GM19023 (cell line): ENCODE results near the gene TSBP1.
"Not testable (repeated sequence)": the region's sequence is repeated elsewhere in the genome, so short reads cannot be mapped to it uniquely, and the experiment has no call there.

ENCODE experiments used
- ATAC-seq: cut with Tn5 transposase; IDR thresholded peaks from one replicate; pipeline ENCODE4 v1.9.1; 2021; ENCODE audit warnings: mild to moderate bottlenecking, moderate library complexity; ENCODE audit not compliant: unreplicated experiment

Gene TSBP1

DNA sequence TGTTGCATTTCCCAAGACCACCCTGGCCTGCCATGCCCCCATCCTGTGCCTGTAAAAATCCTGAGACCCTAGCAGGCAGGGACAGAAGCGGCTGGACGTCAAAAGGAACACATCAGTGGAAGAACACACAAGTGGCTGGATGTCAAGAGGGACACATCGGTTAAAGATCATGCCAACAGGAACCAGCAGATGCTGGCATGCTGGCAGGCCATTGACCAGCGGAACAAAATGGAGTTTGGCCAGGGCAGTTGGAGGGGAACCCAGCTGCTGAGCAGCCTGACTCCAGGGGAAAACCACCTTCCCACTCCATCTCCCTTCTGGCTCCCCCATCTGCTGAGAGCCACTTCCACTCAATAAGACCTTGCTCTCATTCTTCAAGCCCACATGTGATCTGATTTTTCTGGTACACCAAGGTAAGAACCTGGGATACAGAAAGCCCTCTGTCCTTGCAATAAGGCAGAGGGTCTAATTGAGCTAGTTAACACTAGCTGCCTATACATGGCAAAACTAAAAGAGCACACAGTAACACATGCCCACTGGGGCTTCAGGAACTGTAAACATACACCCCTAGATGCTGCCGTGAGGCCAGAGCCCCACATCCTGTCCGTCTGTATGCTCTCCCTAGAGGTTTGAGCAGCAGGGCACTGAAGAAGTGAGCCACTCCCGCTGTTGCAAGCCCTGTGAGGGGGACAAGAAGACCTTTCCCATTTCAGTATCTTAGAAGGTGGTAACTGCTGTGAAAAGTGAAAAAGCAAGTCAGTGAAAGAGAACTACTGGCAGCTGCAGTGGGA, 4.2 kb upstream of the TSBP1 start:
- ATAC-seq = no peak

DNA sequence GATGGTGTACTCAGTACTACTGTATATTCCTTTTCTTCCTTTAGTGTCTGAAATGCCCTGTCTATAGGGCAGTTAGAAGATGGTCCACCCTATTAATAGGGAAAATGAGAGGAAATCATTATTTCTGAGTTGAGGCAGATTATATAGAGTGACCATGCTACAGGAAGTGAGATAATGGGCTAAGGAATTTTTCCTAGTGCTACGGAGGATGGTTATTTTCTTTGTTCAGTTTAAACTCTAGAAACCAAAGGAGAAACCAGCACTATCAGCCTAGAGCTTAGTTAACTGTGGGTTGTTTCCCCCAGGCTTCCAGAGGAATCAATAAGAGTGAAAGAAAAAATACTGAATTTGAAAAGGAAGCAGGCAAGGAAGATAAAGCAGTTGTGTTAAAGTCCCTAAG, 474 bp downstream of the TSBP1 start:
- no peak for ATAC-seq

DNA sequence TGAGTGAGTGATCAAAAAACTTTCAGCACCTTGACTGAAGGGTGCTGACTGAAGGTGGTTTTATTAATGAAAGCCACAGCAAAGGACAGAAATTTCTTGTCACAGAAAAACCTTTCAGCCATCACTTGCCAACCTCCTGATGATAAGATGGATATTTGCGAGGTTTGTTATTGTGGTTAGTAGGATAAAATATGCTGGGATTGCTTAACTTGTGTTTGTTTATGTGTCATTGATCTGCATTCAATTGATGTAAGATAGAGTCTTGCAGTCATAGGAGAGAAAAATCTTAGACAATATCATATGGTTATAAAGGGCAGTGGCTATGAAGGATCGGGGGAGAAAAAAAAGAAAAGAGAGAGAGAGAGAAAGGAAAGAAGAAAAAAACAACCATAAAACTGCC, 1.2 kb downstream of the TSBP1 start:
- no peak for ATAC-seq

DNA sequence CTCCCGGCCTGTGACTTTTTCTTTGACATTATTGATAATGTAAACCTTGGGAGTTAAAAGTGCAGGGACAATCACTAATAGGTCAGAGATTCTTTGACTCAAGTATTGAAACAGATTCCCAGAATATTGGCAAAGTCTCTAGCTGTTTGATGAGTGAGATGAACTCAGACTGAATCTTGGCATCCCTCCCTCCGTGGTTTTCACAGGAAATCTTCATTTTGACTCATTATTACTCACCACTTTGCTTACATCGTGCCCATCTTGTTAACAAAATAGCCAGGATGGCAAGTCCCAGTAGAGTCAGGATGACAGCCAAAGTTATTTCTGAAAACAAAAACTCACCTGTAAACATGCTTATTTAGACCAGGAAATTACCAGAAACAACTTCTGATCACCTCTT, 2.0 kb downstream of the TSBP1 start:
- ATAC-seq = no peak

DNA sequence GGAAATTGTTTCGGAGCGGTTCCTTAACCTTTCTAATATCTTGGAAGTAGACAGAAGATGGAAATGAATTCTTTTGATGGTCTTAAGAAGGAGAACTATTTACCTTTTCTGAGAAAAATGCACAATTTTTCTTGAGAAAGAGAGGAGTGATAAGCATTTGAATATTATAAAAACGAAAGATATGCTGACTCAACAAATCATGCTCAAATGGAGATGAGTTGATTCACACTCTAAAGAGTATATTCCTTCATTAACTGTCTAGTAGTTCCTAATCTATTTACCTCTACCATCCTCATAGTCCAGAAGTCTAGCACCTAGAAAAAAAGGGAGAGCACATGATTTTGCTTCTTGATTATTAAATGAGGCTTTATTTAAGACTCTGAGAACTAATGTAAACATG, 4.1 kb downstream of the TSBP1 start:
- ATAC-seq = no peak

DNA sequence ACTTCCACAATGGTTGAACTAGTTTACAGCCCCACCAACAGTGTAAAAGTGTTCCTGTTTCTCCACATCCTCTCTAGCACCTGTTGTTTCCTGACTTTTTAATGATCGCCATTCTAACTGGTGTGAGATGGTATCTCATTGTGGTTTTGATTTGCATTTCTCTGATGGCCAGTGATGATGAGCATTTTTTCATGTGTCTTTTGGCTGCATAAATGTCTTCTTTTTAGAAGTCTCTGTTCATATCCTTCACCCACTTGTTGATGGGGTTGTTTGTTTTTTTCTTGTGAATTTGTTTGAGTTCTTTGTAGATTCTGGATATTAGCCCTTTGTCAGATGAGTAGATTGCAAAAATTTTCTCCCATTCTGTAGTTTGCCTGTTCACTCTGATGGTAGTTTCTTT, 12.5 kb downstream of the TSBP1 start:
- not testable (repeated sequence) for ATAC-seq

DNA sequence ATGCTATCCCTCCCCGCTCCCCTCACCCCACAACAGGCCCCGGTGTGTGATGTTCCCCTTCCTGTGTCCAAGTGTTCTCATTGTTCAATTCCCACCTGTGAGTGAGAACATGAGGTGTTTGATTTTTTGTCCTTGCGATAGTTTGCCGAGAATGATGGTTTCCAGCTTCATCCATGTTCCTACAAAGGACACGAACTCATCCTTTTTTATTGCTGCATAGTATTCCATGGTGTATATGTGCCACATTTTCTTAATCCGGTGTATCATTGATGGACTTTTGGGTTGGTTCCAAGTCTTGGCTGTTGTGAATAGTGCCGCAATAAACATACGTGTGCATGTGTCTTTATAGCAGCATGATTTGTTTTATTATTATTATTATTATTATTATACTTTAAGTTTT, 13.2 kb downstream of the TSBP1 start:
- ATAC-seq = not testable (repeated sequence)

DNA sequence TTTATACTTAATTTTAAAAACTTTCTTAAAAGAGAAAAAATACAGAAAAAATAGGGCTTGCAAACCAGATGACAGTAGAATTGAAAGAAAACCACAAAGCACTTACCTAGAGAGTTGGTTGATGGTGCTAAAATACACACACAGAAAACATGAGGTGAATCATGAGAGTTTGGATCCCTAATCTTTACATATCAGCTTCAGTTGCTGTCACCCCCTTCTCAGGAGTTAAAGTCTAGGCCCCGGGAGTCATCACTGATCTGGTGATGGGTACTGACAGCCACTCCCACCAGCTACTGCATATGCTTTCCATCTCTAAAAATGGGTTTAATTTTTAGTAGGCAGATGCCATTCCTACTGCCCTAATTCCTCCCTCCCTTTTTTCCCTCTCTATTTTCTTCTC, 16.7 kb downstream of the TSBP1 start:
- ATAC-seq = no peak

DNA sequence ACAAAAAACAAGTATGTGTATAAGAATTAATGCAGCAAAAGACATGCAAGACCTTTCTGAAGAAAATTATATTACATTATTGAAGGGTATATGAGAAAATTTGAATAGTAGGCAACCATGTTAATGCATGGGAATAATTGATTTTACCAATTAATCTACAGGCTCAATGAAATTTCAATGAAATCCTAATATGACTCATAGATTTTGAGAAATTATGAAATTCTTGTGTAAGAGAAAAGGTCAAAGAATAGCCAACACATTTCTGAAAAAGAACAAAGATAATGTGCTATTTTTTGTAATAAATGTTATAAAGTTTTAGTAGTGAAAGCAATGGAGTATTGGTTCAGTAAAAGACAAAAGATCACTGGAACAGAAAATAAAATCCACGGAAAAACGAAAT, 18.4 kb downstream of the TSBP1 start:
- no peak for ATAC-seq

DNA sequence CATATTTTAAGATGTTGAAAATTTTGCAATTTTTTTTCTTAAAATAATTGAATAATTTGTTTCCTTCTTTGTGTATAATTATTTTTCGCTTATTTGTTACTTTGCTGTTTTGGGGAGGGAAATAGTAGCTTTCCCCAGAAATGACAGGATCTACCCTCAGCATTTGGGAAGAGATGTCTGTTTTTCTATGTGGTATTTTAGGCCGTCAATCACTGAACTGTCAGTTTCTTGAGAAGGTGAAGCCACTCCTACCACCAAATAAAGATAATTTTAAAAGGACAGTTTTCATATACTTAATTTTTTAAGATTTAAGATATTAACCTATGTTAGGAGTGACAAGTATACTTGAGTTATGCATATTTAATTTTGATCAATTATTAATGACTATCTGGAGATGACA, 31.5 kb downstream of the TSBP1 start:
- no peak for ATAC-seq

DNA sequence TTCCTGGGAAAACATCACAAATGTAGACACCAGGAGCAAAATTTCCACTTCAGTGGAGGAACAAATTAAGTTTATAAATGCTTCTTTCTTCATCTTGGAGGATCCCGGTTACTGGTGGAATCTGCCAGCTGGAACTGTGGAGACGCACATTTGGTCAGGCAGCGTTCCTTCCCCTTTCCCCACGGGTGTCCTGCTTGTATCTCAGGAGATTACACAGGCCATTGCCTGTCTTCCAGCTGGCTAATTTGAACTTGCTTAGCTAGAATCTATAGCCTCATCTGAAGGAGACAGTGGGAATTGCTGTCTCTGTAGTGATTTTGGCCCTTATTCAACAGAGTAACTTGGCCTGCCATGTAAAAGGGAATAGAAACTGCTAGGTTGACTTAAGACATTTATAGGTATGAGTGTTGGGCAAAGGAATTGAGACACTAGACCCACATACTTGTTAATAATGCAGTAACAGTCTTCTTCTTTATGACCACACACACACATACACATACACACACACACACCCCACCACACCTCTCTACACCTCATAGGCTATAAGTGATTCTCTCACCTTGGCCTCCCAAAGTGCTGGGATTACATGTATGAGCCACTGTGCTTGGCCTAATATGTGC, 34.4 kb downstream of the TSBP1 start:
- no peak for ATAC-seq

DNA sequence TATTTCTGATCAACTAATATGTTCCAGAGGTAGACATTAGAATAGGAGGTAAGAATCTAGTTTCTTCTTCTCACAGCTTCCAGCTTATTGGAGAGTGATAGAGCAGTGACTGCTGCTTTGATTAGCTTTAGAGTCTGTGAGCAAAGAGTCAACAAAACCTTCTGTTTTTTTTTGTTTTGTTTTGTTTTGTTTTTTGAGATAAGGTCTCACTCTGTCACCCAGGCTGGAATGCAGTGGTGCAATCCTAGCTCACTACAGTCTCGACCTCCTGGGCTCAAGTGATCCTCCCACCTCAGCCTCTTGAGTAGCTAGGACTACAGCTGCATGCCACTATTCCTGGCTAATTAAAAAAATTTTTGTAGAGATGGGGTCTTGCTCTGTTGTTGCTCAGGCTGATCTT, 39.3 kb downstream of the TSBP1 start:
- ATAC-seq = no peak

DNA sequence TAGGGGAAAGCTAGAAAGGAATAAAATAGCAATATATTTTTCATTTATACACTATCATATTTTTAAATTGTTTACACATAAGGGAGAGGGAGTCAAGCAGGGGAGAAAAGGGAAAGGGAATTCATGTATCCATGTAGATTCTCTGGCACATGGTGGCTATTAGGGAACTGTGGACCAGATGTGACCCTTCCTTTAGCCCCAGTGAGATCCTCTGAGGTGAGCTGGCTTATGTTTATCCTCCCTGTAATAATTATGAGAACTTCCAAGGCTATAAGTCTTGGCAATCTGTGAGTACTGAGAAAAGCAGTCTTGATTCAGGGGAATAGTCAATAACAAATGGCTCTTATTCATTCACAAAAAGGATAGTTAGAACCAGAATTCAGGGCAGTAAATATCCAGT, 42.6 kb downstream of the TSBP1 start:
- ATAC-seq = no peak

DNA sequence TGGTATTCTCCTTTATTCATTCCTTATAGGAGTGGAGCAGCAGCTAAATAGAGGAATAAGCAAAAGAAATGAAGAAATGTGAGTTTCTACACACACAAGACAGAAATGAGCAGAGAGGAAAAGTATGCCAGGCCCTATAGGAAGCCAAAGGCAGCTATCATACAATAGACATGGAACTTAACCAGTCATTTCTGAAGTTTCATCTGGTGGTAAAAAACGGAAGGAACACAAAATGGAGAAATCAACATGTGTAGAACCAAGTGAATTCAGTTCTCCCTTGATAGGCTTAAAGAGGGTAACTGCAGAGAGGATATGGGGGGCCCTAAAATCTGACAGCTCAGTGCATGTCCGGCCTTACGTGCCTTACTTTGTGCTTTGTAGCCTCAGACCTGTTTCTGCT, 44.6 kb downstream of the TSBP1 start:
- ATAC-seq = no peak

DNA sequence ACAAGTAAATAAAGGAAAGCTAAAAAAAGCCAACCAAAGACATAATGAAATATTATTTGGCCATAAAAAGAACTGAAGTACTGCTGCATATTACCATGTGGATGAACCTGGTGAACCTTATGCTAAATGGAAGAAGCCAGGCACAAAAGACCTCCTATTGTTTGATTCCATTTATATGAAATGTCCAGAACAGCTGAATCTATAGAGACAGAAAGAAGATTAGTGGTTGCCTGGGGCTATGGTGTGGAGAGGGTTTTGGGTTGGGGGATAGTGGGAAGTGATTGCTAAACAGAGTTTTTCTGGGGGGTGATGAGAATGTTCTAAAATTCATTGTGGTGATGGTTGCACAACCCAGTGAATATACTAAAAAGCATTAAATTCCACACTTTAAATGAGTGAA, 53.2 kb downstream of the TSBP1 start:
- no peak for ATAC-seq

DNA sequence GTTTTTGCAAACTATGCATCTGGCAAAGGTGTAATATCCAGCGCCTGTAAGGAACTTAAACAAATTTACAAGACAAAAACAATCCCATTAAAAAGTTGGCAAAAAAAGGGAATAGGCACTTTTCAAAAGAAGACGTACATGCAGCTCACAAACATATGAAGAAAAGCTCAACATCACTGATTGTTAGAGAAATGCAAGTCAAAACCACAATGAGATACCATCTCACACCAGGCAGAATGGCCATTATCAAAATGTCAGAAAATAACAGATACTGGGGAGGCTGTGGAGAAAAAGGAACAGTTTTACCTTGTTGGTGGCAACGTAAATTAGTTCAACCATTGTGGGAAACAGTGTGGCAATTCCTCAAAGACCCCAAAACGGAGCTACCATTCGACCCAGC, 54.2 kb downstream of the TSBP1 start:
- no peak for ATAC-seq

DNA sequence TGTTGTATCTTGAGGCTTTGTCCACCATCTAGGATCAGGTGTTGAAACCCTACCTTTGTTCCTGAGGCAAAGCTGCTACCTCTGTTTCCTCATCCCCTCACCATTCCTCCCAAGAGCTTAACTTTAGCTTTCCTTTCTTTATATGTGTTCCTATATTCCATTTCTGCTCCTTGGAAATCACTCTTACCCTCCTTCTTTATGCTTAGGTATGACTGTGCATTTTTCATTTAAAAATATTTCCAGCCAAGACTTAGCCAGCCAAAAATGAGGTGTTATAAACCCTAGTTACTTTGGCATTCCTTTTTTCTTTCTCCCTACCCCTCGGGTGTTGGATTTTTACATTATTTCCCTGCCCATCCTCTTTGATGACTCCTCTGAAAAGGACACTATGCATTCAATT, 57.7 kb downstream of the TSBP1 start:
- no peak for ATAC-seq

DNA sequence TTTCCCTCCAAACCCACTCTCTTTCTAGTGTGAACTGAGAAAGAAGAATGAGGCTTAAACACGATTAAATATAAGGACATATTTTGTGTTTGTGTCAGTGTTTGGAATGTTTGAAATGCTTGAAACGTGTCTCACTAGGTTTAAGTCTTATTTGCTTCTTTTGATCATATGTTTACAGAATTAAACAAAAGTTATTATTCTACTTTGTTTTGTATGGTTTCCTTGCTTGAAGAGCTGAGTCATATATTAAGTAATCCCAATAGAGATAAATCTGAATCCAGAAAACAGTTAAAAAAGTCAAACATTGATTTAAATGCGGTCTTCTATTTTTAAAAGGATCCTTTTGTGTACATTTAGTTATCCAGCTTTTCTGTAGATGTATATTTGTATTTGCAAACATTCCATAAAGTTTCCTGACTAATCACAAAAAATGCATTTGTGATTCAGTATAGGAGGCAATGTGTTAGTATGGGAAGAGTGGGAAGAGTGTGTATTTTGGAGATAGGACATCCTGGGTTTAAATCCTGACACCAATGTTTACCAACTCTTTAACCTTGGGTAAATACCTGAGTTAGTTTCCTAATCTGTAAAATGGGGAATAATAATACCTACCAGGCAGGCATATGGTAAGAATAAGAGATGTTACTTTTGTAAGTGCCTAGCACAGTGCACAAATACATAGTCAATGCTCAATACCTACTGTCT, 72.9 kb downstream of the TSBP1 start:
- ATAC-seq = no peak

DNA sequence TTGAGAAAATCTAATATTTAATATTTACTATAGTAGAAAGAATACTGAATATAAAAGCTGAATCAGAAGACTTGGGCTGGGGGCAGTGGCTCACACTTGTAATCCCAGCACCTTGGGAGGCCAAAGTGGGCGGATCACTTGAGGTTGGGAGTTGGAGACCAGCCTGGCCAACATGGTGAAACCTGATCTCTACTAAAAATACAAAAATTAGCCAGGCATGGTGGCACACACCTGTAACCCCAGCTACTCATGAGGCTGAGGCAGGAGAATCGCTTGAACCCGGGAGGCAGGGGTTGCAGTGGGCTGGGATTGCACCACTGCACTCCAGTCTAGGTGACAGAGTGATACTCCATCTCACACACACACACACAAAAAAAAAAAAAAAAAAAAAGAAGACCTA, 76.7 kb downstream of the TSBP1 start:
- ATAC-seq = not testable (repeated sequence)

DNA sequence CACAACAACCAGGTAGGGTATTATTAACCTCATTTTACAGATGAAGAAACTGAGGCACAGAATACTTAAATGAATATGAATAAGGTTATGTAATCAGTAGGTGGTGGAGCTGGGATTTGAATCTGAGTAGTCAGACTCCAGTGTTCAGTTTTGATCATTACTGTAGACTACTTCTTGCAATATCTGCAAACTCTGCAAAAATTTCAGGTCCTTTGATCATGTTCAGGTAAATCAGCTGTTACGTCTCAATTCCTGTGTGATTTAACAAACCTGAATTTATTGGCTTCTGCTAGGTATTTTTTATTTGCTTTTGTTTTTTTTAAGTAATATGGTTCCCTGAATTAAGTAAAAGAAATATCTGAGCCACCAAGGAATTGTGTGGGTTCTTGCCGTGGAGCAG, 77.1 kb downstream of the TSBP1 start:
- no peak for ATAC-seq

DNA sequence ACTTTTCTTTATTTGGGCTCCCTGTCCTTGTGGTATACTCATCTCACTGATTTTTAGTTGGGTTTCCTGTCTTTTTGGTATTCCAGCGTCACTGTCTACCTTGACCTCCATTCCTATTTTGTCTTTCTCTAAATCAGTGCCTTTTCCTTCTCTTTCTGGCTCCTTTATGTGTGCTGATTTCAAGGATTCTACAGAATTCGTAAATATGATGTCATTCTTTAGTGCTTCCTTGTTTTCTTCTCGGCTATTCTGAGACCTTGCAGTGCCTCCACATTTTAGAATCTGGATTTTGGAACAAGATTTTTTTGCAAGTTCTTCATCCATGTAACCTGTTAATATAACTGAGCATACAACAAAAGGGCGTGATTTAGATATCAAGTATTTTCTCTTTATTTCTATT, 78.0 kb downstream of the TSBP1 start:
- ATAC-seq = no peak

DNA sequence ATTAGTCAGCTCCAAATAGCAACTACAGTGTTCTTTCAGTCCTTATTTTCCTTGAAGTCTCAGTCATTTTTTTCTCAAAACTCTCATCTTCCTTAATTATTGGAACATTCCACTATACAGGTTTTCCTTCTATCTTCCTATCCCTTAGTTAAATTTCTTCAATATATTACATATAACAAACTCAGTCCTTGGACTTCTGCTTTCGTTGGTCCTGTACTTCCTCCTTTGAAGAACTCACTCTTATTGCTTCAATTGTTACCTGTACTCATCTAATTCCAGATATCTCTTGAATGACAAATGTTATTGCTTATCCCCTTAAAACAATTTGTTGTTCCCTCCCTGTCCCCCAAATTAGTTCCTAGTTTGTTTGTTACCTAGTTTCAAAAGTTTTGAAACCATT, 80.2 kb downstream of the TSBP1 start:
- ATAC-seq = no peak
